ENCODE data around the gene ETFB.

Gene ETFB

DNA sequence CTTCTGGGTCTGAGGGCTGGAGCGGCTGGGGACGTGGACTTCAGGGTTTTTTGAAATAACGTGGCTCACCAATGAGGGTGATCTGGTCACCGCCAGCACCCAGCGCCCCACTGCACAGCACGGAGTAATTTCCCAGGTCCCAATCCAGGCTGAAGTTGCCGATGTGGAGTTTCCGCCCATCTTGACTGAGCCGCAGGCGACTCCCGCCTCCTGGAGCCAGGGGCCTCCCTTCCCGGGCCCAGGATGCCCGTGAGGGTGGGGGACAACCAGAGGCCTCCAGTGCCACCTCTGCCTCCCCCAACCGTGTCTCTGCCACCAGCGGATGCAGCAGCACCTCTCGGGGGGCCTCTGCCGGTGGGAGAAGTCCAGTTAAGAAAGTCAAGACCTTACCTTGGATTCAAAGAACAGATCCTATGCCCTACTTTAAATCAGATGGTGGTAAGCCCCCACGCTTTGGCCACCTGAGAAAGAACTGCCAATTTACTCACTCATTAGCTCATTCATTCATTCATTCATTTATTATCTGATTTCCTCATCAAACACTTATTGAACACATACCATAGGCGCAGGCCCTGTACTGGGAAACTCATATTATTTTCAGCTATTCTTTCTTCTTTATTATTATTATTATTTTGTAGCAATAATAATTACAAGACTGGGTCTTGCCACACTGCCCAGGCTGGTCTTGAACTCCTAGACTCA is 28.2 kb downstream of the ETFB start:
- Mint-ChIP-seq H3K27me3 (ENCODE audit: low read depth) (peaks cover 20% of the 10 kb centered on the region), H3K36me3 (ENCODE audit: low read depth) (peaks cover 17% of the 10 kb centered on the region), H3K27ac (peak overlapping the region; percentile 81 to 96 (median 81)), H3K9me3 (no peaks in the 10 kb centered on the region), H3K4me1 (peaks cover 15% of the 10 kb centered on the region), H3K4me3 (peak overlapping the region; percentile 90 to 97 (median 95))
- TF ChIP-seq, protein P1, sequence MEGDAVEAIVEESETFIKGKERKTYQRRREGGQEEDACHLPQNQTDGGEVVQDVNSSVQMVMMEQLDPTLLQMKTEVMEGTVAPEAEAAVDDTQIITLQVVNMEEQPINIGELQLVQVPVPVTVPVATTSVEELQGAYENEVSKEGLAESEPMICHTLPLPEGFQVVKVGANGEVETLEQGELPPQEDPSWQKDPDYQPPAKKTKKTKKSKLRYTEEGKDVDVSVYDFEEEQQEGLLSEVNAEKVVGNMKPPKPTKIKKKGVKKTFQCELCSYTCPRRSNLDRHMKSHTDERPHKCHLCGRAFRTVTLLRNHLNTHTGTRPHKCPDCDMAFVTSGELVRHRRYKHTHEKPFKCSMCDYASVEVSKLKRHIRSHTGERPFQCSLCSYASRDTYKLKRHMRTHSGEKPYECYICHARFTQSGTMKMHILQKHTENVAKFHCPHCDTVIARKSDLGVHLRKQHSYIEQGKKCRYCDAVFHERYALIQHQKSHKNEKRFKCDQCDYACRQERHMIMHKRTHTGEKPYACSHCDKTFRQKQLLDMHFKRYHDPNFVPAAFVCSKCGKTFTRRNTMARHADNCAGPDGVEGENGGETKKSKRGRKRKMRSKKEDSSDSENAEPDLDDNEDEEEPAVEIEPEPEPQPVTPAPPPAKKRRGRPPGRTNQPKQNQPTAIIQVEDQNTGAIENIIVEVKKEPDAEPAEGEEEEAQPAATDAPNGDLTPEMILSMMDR (IDR thresholded peaks at IDR 0.05; ENCODE audit: unreplicated experiment in 3 of 3) = no peak

DNA sequence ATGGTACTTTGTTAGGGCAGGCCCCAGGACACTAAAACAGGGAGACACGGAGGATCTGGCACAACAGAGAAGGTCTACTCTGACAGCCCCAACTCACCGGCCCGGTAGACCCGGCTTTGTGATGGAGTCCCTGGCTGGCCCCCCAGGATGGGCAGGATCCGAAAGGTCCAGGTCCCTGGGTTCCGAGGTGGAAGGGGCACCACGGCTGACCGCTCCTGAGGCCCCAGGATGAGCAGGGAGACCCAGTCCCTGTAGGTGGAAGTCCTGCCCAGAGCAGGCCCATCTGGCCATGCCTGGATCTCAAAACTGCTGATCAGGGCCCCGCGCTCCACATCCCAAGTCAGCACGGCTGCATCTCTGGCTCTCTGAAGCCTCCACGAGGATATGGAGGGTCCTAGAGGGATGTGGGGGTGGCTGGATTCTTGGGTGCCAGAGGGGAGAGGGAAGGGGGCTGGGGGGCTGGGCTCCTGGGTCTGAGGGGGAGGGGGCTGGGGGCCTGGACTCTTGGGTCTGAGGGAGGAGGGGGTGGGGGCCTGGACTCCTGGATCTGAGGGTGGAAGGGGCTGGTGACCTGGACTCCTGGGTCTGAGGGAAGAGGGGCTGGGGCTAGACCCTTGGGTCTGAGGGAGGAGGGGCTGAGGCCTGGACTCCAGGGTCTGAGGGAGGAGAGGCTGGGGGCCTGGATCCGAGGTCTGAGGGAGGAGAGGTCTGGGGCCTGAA is 28.9 kb downstream of the ETFB start:
- Mint-ChIP-seq H3K36me3 (ENCODE audit: low read depth) (peaks cover 17% of the 10 kb centered on the region), H3K4me1 (peaks cover 10% of the 10 kb centered on the region), H3K27ac (no peak overlapping the region), H3K27me3 (ENCODE audit: low read depth) (peaks cover 13% of the 10 kb centered on the region), H3K4me3 (no peak overlapping the region), H3K9me3 (no peaks in the 10 kb centered on the region)
- TF ChIP-seq, protein P1 (IDR thresholded peaks at IDR 0.05; ENCODE audit: unreplicated experiment in 3 of 3) = no peak

DNA sequence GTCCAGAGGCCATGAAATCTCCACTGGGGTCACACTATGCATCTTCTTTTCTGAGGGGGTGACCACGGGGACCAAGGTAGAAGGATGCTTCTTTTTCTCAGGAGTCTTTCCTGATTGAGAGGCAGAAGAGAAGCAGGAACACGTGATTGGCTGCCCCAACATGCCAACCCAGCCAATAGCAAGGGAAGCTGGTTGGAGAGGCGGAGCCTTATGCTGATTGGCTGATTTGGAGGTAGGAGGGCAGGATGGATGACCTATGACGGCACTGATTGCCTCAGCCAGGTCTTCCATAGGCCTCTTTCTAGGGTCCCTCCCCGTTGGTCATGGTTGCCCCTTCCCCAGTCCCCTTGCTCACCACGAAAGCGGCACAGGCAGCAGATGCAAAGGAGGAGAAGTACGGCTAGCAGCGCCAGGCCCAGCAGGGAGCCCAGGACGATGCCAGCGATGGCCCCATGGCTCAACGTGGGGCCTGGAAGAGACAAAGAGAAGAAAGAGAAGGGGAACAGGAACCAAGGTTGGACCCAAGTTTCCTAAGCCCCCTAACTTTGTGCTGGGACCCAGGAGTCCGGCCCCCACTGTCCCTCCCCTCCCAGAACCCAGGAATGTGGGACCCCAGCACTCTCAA is 32.2 kb downstream of the ETFB start:
- Mint-ChIP-seq H3K4me1 (no peaks in the 10 kb centered on the region), H3K9me3 (peaks cover 3% of the 10 kb centered on the region), H3K4me3 (no peak overlapping the region), H3K27me3 (ENCODE audit: low read depth) (peaks cover 6% of the 10 kb centered on the region), H3K27ac (no peak overlapping the region), H3K36me3 (ENCODE audit: low read depth) (peaks cover 42% of the 10 kb centered on the region)
- TF ChIP-seq, protein P1 (IDR thresholded peaks at IDR 0.05; ENCODE audit: unreplicated experiment in 3 of 3) = no peak

DNA sequence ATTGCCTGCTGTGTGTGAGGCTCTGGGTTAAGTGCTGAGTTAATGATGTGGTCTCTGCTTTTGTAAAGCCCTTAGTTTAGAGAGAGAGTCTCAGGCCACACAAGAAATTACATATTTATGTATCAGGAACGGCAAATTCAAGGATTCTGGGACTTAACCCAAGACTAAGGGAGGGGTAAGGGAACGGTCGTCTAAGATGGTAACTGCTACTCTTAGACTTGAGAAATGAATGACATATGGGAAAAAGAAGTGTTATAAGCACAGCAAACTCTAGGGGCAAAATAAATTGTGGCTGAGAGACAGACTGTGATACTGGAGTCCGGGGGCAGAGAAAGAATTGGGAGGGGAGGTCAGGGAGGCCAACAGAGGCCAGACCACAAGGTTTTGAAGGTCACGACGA is 34.5 kb downstream of the ETFB start:
- H3K36me3 Mint-ChIP-seq (ENCODE audit: low read depth) = peaks cover 46% of the 10 kb centered on the region
- no peak overlapping the region for H3K27ac Mint-ChIP-seq
- TF ChIP-seq, protein P1 (IDR thresholded peaks at IDR 0.05; ENCODE audit: unreplicated experiment in 3 of 3) = no peak

DNA sequence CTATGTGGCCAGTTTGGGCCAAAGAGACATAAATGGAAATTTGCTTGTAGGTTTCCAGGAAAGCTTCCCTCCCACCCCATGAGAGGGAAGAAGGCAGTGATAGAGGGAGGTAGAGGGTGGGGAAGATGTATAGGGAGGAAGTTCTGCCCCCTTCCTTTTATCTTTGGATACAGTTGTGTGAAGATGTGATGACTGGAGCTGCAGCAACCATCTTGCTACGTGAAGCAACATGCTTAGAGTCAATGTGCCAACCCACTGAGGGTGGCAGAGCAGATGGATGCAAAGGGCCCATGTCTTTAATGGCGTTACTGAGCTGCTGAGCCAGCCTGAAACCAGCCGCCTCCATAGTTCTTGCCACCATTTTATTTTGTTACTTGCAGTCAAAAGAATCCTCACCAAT is 35.0 kb downstream of the ETFB start:
- Mint-ChIP-seq H3K27ac (no peak overlapping the region), H3K4me1 (peaks cover 4% of the 10 kb centered on the region), H3K27me3 (ENCODE audit: low read depth) (peaks cover 8% of the 10 kb centered on the region), H3K9me3 (peaks cover 3% of the 10 kb centered on the region), H3K4me3 (no peak overlapping the region), H3K36me3 (ENCODE audit: low read depth) (peaks cover 47% of the 10 kb centered on the region)
- TF ChIP-seq, protein P1 (IDR thresholded peaks at IDR 0.05; ENCODE audit: unreplicated experiment in 3 of 3) = no peak

More for the DNA sequence above, 34.5 kb downstream of the ETFB start:
- Mint-ChIP-seq H3K27me3 (ENCODE audit: low read depth) (peaks cover 6% of the 10 kb centered on the region), H3K9me3 (peaks cover 3% of the 10 kb centered on the region), H3K4me3 (no peak overlapping the region), H3K4me1 (peaks cover 4% of the 10 kb centered on the region)
